ENCODE data around the gene KCNK2. TPM values are rescaled to one million over a fixed set of nuclear protein-coding genes. Genes with fewer than 3 reads are reported as not detected.
A peak's percentile ranks its signal among the peaks of the same experiment; 100 is the strongest.

Gene KCNK2
- total RNA-seq, 1 experiment from 2014 or later: 5.7 TPM

DNA sequence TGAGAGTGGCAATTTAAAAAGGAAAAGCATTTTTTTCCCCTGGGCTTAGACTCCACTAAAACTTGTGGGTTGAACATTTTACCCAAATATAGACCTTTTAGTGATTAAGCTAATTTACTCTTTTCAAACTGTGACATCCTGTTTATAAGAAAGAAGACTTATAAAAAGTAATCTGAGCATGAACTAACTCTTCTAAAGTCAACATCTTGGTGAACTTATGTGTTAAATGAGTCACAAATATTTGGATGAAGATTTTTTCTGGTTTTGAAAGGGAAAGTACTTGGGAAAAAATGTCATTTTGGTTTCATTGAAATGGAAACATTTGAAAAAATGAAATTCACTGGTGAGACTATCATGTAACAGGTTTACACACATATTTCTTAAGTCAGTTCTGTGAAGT, 109.8 kb downstream of the KCNK2 start:
- ChIA-PET CTCF (interaction anchor here (0.6 to 0.9 kb wide), 2 partner anchors 26 to 283 kb away, joined by 3 to 4 read pairs; no protein-coding TSS in a partner anchor), POLR2A (interaction anchor here (0.6 to 0.7 kb wide), 3 partner anchors 276 to 385 kb away, joined by 3 to 5 read pairs (median 3); no protein-coding TSS in a partner anchor)
- H3K27me3 Mint-ChIP-seq (ENCODE audit: insufficient read depth, unreplicated experiment): no peaks in the 10 kb centered on the region
- TF ChIP-seq CTCF (IDR thresholded peaks at IDR 0.05; ENCODE audit: unreplicated experiment): no peak
- peaks cover 15% of the 10 kb centered on the region for H3K4me1 Mint-ChIP-seq (ENCODE audit: insufficient read depth, unreplicated experiment)
- H3K9me3 Mint-ChIP-seq (ENCODE audit: unreplicated experiment): no peaks in the 10 kb centered on the region
- intact Hi-C loops (cut with micrococcal nuclease): no loop called here
- H3K27ac Mint-ChIP-seq (ENCODE audit: low read depth, unreplicated experiment): no peak overlapping the region
- no peak overlapping the region for H3K4me3 Mint-ChIP-seq (ENCODE audit: unreplicated experiment)
- BruUV-seq (replicated peaks): no TSS peak
- no peaks in the 10 kb centered on the region for H3K36me3 Mint-ChIP-seq (ENCODE audit: insufficient read depth, unreplicated experiment)
- DNase-seq (ENCODE audit: unreplicated experiment): peak; percentile 42

DNA sequence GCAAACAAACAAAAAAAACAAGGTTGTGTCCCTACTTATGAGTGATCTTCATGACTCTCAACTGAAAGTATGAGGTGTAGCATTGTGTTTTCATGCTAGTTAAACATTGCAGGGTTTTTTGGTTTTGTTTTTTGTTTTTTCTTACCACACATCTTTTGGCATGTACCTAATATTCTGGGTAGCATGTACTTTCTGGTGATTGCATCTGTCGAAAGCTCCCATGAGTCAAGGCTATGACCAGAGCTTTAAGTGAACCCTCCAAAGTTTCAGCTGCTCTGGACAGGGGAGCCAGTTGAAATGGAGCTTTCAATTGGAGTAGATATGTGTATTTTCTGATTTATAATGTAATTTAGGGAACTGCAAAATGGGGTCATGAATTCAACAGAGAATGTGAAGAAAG, 115.5 kb downstream of the KCNK2 start:
- Mint-ChIP-seq H3K27me3 (ENCODE audit: insufficient read depth, unreplicated experiment) (no peaks in the 10 kb centered on the region), H3K36me3 (ENCODE audit: insufficient read depth, unreplicated experiment) (no peaks in the 10 kb centered on the region), H3K27ac (ENCODE audit: low read depth, unreplicated experiment) (no peak overlapping the region), H3K4me3 (ENCODE audit: unreplicated experiment) (no peak overlapping the region), H3K4me1 (ENCODE audit: insufficient read depth, unreplicated experiment) (no peaks in the 10 kb centered on the region), H3K9me3 (ENCODE audit: unreplicated experiment) (no peaks in the 10 kb centered on the region)
- ChIA-PET POLR2A (interaction anchor here (1.4 kb wide), 1 partner anchor 9 kb away, joined by 4 read pairs; no protein-coding TSS in a partner anchor), CTCF (no interaction called here)
- no TSS peak for BruUV-seq (replicated peaks)
- intact Hi-C loops (cut with micrococcal nuclease): no loop called here
- no peak for DNase-seq (ENCODE audit: unreplicated experiment)
- TF ChIP-seq CTCF (IDR thresholded peaks at IDR 0.05; ENCODE audit: unreplicated experiment): no peak

DNA sequence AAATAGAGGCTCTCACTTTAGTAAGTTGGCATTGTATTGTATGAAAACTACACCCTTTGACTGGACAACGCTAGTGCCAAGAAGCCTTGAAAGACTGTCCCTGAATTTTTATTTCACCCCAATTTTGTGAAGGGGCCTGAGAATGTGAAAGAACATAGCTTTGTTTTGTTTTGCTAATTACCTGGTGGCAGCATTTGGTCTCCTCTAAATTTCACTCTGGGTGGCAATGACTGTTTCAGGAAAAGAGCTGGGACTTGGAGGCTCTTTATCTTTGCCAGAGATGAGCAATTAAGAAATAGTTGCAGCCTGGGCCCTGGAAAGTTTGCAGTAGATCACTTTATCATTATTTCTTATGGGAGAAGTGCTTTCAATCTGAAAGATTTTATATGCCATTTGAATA, 117.6 kb downstream of the KCNK2 start:
- H3K27ac Mint-ChIP-seq (ENCODE audit: low read depth, unreplicated experiment): no peak overlapping the region
- no peaks in the 10 kb centered on the region for H3K9me3 Mint-ChIP-seq (ENCODE audit: unreplicated experiment)
- no peak overlapping the region for H3K4me3 Mint-ChIP-seq (ENCODE audit: unreplicated experiment)
- BruUV-seq (replicated peaks): no TSS peak
- ChIA-PET POLR2A (interaction anchor here (0.6 to 1.9 kb wide), 4 partner anchors 10 to 44 kb away, joined by 3 to 5 read pairs (median 4); no protein-coding TSS in a partner anchor), CTCF (interaction anchor here (0.7 to 2.1 kb wide), 2 partner anchors 15 to 986 kb away, joined by 3 to 6 read pairs; no protein-coding TSS in a partner anchor)
- no peak for TF ChIP-seq CTCF (IDR thresholded peaks at IDR 0.05; ENCODE audit: unreplicated experiment)
- no peak for DNase-seq (ENCODE audit: unreplicated experiment)
- H3K36me3 Mint-ChIP-seq (ENCODE audit: insufficient read depth, unreplicated experiment): no peaks in the 10 kb centered on the region
- H3K27me3 Mint-ChIP-seq (ENCODE audit: insufficient read depth, unreplicated experiment): no peaks in the 10 kb centered on the region
- no peaks in the 10 kb centered on the region for H3K4me1 Mint-ChIP-seq (ENCODE audit: insufficient read depth, unreplicated experiment)
- intact Hi-C loops (cut with micrococcal nuclease): no loop called here

- Mint-ChIP-seq H3K36me3 (ENCODE audit: insufficient read depth, unreplicated experiment) (no peaks in the 10 kb centered on the region), H3K4me3 (ENCODE audit: unreplicated experiment) (no peak overlapping the region), H3K9me3 (ENCODE audit: unreplicated experiment) (no peaks in the 10 kb centered on the region), H3K27me3 (ENCODE audit: insufficient read depth, unreplicated experiment) (no peaks in the 10 kb centered on the region), H3K4me1 (ENCODE audit: insufficient read depth, unreplicated experiment) (no peaks in the 10 kb centered on the region), H3K27ac (ENCODE audit: low read depth, unreplicated experiment) (no peak overlapping the region)
- no peak for DNase-seq (ENCODE audit: unreplicated experiment)
- no peak for TF ChIP-seq CTCF (IDR thresholded peaks at IDR 0.05; ENCODE audit: unreplicated experiment)
- POLR2A ChIA-PET: interaction anchor here (0.7 to 1.9 kb wide), 3 partner anchors 12 to 587 kb away, joined by 3 to 5 read pairs (median 5); no protein-coding TSS in a partner anchor
- BruUV-seq (replicated peaks): no TSS peak
- CTCF ChIA-PET: interaction anchor here (0.6 to 2.1 kb wide), 4 partner anchors 16 to 376 kb away, joined by 3 to 6 read pairs (median 4); no protein-coding TSS in a partner anchor
- intact Hi-C loops (cut with micrococcal nuclease): no loop called here
Measured at GRCh38 chr1:215201283-215201682, 118.7 kb downstream of the KCNK2 start.
